HuH-7 (cell line): ENCODE measurements around the gene ARHGDIA.

Source experiments
- DNase-seq: peaks from one replicate; pipeline ENCODE4 v3.0.0; 2011; ENCODE audit warnings: low spot score

Gene ARHGDIA

DNA sequence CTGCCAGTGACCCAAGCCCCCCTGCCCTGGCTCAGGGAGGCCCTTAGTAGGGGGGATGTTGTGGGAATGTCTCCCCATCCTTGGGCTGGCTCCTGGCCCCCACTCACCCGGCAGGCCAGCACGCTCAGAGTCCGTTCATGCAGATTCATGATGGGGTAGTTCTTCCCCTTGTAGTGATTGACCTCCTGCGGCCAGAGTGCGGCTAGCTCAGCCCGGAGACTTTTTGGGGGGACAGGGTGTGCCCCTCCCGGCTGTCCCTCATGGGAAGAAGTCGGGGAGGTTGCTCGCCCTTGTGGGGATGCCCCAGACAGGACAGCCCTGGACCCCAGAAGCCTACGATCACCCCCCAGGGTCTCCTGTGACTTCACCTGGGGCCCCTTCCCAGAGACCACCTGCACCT is 34.9 kb upstream of the ARHGDIA start:
- no peak for DNase-seq

GRCh38 chr17:81905424-81905875 is 34.3 kb upstream of the ARHGDIA start:
- no peak for DNase-seq

GRCh38 chr17:81904600-81905423 is 33.7 kb upstream of the ARHGDIA start:
- DNase-seq = no peak

GRCh38 chr17:81903896-81904599 is 32.9 kb upstream of the ARHGDIA start:
- no peak for DNase-seq

DNA sequence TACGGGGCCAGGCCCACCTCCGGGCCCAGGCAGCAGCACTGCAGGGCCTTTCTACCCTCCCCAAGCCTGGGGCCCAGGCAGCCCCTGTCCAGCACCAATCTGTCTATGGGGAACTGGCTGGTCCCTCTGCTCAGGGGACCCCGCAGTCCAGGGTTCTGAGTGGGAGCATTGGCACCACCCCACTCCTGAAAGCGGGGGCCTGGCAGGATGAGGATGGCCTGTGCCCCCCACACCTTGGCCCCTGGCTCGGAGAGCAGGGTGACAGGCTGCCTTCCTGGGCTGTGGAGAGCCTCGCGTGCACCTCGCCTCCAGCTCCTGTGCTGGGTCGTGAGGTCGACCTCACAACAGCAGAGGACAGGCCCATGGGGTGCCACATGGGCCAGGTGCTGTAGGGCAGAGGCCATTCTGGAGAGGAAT is 32.3 kb upstream of the ARHGDIA start:
- no peak for DNase-seq

DNA sequence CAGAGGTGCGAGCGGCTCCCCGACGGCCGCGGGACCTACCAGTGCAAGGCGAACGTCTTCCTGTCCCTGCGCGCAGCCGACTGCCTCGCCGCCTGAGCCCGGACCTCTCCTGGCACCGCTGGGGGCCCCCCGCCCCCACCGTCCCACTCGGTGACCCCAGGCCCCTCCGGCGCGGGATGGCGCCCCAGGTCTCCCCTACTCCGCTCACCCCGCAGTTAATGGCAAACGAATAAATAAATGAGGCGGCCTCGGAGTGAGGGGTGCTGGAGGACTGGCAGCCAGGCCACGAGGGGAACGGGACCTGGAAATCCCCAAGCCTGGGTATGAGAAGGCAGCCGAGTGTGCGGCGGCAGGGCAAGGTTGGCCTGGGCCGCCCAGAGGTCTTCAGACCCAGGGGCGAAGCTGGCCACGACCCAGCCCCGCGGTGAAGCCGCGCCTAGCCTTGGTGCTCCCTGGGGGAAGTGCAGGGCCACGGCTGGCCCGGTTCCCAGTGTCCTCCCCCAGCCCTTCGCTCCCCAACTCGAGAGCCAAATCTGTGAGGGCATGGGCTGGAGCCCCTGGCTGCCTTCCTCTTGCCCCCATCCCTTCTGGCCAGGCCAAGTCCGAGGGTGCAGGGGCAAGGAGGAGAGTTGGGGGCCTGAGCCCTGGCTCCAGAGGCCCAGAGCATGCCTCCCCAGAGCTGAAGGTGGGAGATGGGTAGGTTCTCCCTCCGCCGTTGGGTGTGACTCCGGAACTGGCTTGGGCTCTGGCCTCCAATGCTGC is 31.7 kb upstream of the ARHGDIA start:
- DNase-seq = no peak

- no peak for DNase-seq
Observed at GRCh38 chr17:81902023-81902652, 31.0 kb upstream of the ARHGDIA start, which contains the start of gene NPB. NPB (plus strand) TSS chr17:81902238; CDS start chr17:81902278, 40 bp downstream.

- DNase-seq = no peak
Observed at GRCh38 chr17:81901167-81902022, 30.3 kb upstream of the ARHGDIA start.

GRCh38 chr17:81900181-81900820 is 29.2 kb upstream of the ARHGDIA start:
- no peak for DNase-seq

- DNase-seq = no peak
Observed at GRCh38 chr17:81899514-81900166, 28.5 kb upstream of the ARHGDIA start.

DNA sequence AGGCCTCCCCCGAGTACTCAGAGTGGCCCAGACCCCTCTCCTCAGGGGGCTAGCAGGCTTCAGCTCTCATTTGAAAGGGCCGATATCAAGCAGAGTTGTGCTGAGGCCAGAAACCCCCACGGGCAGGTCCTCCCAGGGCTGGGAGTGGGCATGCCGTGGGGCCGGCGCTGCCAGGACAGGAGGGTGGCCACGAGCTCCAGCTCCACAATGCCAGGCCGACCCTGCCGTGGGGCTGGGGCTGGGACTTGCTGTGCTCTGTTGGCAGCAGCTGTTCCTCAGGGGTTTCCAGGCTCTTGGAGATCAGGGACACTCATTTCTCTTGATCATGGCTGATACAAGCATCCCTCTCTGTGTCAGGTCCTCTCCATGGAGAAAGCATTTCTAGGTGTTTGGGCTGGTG is 27.7 kb upstream of the ARHGDIA start:
- no peak for DNase-seq

DNA sequence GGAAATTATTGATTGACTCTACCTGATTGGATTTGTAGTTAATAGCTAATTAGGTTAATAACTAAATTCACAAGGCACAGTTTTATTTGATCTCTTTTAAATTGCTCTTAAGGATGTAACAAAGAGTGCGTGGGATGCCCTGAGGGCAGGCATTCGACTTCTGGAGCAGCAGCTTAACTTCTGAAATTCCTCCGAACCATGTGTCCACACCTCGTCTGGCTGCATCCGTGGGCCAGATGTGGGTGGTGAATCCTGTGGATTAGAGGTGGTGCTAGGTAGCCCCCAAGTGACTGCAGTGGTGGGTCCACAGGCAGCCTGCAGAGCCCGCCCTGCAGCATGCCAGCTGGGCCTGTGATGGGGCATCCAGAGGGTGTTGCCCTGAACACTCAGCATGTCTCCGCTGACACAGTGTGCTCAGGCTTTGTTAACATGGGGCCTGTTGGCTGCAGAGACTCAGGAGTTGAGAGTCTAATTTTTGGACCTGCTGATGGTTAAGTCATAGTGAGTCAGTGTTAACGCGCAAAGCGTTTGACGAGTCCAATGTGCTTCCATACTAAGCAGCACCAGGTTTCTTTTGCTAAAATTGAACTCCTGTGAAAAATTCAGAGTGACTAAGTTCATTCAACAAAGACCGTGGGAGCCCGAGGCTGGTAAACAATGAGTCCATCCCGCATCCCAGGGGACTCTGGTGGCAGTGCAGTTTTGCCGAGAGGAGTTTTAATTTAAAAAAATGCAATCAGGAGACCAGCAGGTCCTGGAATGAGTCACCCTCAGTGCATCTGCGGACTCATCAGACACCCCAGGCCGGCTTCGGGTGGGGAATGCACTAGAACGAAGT is 27.1 kb upstream of the ARHGDIA start:
- DNase-seq = no peak

DNA sequence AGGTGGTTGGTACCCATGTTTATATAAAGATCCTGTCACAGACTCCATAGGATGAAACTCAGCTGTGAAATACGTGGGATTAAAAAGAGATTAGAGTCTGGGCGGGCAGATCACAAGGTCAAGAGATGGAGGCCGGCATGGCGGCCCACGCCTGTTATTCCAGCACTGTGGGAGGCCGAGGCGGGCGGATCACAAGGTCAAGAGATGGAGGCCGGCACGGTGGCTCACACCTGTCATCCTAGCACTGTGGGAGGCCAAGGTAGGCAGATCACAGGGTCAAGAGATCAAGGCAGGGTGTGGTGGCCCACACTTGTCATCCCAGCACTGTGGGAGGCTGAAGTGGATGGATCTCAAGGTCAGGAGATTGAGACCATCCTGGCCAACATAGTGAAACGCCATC is 24.3 kb upstream of the ARHGDIA start:
- DNase-seq = no peak

DNA sequence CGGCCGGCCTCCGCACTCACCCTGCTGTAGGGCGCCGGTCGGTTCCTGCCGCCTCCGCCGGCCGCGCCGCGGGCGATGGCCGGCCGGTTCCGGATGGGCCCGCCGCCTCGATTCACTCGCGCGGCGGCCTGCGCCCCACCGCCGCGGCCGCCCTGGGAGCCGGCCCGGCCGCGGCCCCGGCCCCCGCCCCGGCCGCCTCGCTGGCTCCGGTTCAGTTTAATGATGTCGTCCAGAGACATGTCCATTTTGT is 20.1 kb upstream of the ARHGDIA start:
- no peak for DNase-seq

- no peak for DNase-seq
Observed at GRCh38 chr17:81890447-81891302, 19.5 kb upstream of the ARHGDIA start.

DNA sequence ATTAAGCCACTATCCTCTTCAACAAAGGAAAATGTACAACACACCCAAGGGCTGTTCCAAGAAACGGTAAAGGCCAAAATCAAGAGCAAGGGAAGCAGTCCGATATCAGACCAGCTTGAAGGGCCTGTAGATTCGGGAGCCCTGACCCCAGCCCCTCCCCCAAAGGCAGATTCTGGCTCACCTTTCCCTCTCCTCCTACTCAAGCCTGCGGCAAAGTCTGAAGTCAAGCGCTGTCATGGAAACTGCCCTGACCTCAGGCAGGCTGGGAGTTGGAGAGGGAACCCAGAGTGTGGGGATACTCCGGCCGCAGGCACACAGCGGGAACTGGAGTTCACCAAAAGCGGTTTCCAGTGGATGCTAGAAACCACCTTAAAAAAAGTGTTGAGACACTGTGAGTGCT is 18.5 kb upstream of the ARHGDIA start:
- DNase-seq = no peak

- no peak for DNase-seq
Observed at GRCh38 chr17:81888988-81889595, 18.0 kb upstream of the ARHGDIA start.
